ENCODE data around the gene KRT4.
A peak's percentile ranks its signal among the peaks of the same experiment; 100 is the strongest.

The KRT4 gene

DNA sequence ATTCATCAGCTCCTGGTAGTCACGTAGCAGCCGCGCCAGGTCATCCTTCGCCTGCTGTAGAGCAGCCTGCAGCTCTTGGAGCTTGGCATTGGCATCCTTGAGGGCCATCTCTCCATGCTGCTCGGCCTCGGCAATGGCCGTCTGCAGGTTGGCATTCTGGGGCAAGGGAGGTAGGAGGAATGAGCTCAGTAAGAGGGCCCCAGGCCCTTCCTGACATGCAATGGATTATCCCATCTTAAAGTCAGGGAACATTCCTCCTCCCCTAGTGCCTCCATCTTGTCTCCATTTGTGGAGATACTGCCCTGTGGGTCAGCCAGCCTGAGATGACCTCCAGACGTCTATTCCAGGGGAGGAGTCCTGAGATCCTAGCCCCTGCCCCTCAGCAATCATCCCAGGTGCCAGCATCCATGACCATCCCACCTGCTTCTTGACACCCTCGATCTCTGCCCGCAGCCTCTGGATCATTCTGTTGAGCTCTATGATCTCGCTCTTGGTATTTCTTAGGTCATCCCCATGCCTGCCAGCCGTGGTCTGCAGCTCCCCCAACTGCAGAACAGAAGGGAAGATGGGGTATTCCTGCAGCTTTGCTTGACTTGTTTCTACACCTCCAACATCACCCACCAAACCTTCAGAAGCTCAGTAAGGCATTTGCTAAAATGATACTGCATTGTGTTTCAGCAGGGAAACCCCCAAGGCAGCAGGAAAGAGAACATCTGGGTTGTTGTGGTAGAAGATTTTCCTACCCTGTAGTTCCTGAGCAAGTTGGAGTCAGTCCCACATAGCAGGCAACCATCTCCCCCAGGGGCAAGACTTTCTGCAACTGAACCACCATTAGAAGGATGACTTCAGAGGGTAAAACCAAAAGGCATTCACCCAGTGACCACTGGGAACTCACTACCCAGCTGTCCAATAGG lies 22.4 kb downstream of the KRT4 start:
- no peak for DNase-seq

GRCh38 chr12:52790427-52791270 lies 23.3 kb downstream of the KRT4 start:
- DNase-seq = no peak

- no peak for DNase-seq
Observed at GRCh38 chr12:52789637-52790426, 24.1 kb downstream of the KRT4 start.

- DNase-seq = no peak
Observed at GRCh38 chr12:52788876-52789636, 24.9 kb downstream of the KRT4 start.

DNA sequence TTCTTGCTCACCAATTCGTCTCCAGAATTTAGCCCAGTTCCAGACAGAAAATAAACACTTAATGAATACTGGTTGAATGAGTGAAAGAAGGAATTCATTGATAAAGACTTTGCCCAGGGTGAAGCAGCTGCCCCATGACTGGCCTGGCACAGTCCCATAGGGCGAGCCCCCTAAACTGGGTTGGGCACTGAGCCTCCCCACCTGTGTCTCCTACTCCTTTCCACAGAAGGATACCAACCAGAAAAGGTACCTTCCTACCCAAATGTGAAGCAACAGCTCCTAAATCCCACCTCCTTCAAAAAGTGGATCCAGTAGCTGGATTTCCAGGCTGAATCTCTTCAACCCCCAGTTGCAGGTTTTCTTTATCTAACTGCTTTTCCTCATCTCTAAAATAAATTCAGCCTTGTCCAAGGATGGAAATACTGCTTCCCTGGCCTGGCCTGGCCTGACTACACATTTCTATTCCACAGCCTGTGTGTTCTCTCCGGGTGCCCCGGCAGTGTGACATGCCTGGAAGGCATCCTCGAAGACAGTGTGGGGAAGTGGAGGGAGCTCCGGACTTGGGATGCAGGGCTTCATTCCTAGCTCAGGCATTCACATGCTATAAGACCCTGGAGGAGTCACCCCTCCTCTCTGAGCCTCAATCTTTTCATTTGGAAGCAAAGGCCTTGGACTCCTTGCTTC lies 25.6 kb downstream of the KRT4 start:
- no peak for DNase-seq

- peak; percentile 7 for DNase-seq
Observed at GRCh38 chr12:52787324-52788191, 26.4 kb downstream of the KRT4 start.

GRCh38 chr12:52784909-52785308 lies 29.0 kb downstream of the KRT4 start:
- no peak for DNase-seq

DNA sequence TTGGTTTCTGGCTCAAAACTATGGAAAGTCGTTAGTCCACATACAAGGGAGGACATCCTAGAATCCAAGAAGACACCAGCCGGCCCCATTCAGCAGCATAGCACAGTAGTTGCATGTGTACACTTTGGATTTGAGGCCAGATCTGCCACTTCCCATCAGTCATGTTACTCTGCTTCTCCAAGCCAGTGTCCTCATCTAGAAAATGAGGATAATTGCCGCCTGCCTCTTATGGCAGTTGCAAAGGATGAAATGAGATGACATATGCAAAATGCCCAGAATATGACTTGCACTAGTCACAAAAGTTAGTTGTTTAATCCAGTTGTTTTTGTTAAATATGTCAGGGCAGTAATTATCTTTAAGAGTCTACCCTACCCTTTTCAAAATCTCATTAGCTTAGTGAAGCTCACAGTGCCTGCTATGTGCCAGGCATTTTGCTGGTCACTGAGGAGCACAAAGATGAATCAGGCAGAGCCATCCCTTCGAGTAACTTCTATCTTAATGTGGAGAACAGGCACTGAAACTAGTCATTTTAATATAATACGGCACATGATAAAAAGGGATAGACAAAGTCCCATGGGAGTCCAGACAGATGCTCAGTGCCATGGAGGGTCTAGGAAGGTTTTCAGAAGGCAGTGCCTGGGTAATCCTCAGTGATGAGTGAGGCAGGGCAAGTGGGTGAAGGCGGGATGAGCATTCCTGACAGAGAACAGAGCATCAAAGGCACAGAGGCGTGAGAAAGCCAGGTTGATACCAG lies 30.2 kb downstream of the KRT4 start:
- DNase-seq = no peak

GRCh38 chr12:52782502-52782901 lies 31.4 kb downstream of the KRT4 start:
- DNase-seq = no peak

- no peak for DNase-seq
Observed at GRCh38 chr12:52781399-52782082, 32.4 kb downstream of the KRT4 start.

DNA sequence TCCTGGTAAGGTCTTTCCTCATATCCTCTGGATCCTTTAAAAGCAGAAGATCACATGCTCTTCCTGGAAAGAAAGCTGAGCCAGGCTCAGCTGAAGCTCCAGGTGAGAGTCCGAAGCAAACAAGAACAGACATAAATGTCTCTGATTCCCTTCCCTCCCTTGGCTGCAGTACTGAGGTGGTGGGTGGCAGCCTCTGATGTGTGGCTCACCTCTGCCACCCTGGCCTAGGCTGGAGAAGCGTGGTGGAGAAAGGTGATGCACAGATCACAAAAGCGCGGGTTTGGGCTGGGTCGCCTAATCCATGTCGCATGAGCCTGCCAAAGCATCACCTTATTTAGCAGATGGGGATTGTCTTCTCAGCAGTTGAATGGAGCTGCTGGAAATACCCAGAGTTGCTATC lies 34.0 kb downstream of the KRT4 start:
- DNase-seq = no peak

- no peak for DNase-seq
Observed at GRCh38 chr12:52778833-52779232, 35.1 kb downstream of the KRT4 start.

DNA sequence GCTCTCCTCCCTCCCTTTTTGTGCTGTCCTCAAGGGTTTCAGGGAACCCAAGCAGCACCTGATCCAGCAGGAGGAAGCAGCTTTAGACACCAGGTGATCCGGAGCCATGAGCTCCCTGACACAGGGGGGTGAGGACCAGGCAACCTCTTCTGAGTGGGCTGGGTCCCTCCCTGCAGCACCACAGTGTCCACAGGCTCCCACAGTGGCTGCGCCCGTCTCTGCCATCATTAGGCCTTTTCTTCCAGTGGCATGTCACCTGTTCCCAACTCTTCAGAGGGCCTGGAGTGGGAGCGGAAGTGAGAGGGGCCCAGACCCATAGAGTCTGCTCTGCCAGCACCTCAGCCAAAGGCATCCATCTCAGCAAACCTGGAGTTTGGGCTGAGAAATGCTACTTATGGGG lies 36.4 kb downstream of the KRT4 start:
- no peak for DNase-seq

DNA sequence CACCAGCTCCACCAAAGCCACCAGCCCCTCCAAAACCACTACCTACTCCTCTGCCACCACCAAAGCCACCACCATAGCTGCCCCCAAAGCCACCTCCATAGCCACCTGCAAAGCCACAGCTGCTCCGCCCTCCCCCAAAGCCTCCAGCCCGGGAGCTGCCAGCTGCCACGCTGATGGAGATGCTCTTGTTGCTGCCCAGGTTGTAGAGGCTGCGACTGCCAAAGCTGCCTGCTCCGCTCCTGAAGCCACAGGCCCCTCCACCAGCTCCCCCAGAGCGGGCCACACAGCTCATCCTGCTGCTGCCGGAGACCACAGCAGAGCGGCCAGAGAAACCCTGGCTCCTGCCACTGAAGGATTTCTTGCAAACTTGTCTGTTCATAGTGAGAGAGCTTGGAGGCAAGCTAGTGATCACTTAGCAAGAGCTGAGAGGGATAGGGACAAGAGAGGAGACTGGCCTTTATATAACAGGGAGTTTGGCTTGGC lies 37.0 kb downstream of the KRT4 start, which contains the start of gene KRT76:
TSS of gene KRT76 (minus strand) at position 433 of the 483 bp plus-strand sequence. CDS start at position 379, 54 bp downstream.
- no peak for DNase-seq

DNA sequence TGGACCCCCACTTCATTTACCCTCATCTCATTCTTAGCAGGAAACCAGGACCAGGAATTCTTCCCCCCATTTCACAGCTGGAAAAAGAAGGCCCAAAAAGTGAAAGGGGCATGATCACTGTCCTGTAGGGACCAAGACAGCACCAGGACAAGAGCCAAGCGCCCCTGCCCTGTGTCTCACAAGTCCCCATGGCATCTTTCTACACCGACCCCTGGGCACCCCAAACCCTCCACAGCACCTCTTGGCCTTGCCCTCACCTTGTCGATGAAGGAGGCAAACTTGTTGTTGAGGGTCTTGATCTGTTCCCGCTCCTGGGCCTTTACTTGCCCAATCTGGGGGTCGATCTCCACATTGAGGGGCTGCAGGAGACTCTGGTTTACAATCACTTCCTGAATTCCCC lies 37.5 kb downstream of the KRT4 start:
- DNase-seq = no peak

- no peak for DNase-seq
Observed at GRCh38 chr12:52774629-52775250, 39.2 kb downstream of the KRT4 start.

- DNase-seq = no peak
Observed at GRCh38 chr12:52772772-52773171, 41.1 kb downstream of the KRT4 start.

- DNase-seq = no peak
Observed at GRCh38 chr12:52772188-52772587, 41.7 kb downstream of the KRT4 start.
